ENCODE data around the gene ADORA2A.

The ADORA2A gene

DNA sequence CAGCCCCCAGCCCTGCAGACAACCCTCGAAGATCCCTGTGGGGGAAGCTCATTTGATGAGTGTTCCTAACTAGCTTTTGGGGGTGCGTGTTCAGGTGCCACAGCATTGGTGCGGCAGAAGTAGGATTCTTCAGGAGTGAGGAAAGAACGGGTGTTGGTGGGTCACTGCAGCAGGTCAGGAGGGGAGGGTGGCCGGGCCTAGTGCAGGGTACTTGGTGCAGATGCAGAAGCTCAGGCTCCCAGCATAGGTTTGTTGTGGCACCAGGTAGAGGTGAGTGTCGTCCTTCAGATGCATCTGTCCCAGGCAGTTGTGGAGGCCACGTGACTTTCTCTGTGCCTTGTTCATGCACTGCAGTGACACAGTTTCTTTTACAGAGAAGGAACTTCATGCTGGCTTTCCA lies 15.1 kb upstream of the ADORA2A start:
- no peak for TF ChIP-seq EGR1 (IDR thresholded peaks at IDR 0.05)
- TF ChIP-seq TCF12 (IDR thresholded peaks at IDR 0.05; ENCODE audit: low read depth) = no peak
- TF ChIP-seq, protein P1, sequence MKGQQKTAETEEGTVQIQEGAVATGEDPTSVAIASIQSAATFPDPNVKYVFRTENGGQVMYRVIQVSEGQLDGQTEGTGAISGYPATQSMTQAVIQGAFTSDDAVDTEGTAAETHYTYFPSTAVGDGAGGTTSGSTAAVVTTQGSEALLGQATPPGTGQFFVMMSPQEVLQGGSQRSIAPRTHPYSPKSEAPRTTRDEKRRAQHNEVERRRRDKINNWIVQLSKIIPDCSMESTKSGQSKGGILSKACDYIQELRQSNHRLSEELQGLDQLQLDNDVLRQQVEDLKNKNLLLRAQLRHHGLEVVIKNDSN (IDR thresholded peaks at IDR 0.05) = no peak
- no peak for TF ChIP-seq TAF1 (IDR thresholded peaks at IDR 0.05; ENCODE audit: low read depth)
- no peak for TF ChIP-seq TEAD4 (IDR thresholded peaks at IDR 0.05)
- TF ChIP-seq RAD21 (IDR thresholded peaks at IDR 0.05; ENCODE audit: low read depth) = no peak
- no peak for TF ChIP-seq CREB1 (IDR thresholded peaks at IDR 0.05; ENCODE audit: low read depth)
- no peak for TF ChIP-seq ZBTB7A (IDR thresholded peaks at IDR 0.05; ENCODE audit: low read depth)
- TF ChIP-seq, protein P2, sequence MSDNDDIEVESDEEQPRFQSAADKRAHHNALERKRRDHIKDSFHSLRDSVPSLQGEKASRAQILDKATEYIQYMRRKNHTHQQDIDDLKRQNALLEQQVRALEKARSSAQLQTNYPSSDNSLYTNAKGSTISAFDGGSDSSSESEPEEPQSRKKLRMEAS (IDR thresholded peaks at IDR 0.05) = no peak
- TF ChIP-seq, protein P3, sequence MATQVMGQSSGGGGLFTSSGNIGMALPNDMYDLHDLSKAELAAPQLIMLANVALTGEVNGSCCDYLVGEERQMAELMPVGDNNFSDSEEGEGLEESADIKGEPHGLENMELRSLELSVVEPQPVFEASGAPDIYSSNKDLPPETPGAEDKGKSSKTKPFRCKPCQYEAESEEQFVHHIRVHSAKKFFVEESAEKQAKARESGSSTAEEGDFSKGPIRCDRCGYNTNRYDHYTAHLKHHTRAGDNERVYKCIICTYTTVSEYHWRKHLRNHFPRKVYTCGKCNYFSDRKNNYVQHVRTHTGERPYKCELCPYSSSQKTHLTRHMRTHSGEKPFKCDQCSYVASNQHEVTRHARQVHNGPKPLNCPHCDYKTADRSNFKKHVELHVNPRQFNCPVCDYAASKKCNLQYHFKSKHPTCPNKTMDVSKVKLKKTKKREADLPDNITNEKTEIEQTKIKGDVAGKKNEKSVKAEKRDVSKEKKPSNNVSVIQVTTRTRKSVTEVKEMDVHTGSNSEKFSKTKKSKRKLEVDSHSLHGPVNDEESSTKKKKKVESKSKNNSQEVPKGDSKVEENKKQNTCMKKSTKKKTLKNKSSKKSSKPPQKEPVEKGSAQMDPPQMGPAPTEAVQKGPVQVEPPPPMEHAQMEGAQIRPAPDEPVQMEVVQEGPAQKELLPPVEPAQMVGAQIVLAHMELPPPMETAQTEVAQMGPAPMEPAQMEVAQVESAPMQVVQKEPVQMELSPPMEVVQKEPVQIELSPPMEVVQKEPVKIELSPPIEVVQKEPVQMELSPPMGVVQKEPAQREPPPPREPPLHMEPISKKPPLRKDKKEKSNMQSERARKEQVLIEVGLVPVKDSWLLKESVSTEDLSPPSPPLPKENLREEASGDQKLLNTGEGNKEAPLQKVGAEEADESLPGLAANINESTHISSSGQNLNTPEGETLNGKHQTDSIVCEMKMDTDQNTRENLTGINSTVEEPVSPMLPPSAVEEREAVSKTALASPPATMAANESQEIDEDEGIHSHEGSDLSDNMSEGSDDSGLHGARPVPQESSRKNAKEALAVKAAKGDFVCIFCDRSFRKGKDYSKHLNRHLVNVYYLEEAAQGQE (IDR thresholded peaks at IDR 0.05; ENCODE audit: low read depth) = no peak
- TF ChIP-seq EP300 (IDR thresholded peaks at IDR 0.05; ENCODE audit: borderline replicate concordance) = no peak
- no peak for TF ChIP-seq CEBPB (IDR thresholded peaks at IDR 0.05)
- TF ChIP-seq NFIC (IDR thresholded peaks at IDR 0.05) = no peak
- TF ChIP-seq YY1 (IDR thresholded peaks at IDR 0.05; ENCODE audit: low read depth) = no peak
- TF ChIP-seq FOXM1 (IDR thresholded peaks at IDR 0.05; ENCODE audit: borderline replicate concordance, low read depth) = no peak

DNA sequence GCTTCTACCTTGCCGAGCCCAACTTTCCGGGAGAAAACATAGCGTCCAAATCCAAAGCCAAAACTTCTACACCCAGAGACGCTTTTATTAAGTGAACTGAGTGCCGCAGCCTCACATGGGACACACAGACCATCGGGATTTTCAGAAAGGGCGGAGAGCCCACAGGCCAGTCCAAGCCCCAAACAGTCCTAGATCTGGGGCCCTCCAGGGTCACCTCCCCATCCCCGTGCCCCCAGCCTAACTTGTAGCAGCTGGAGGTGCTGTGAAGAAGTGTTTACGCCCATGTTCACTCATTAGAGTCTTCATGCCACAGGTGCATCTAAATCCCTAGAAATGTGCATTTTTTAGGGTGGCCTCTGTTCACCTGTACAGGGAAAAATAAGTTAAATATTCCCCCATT lies 14.1 kb upstream of the ADORA2A start:
- TF ChIP-seq TCF12 (IDR thresholded peaks at IDR 0.05; ENCODE audit: low read depth) (no peak), FOXM1 (IDR thresholded peaks at IDR 0.05; ENCODE audit: borderline replicate concordance, low read depth) (no peak), TEAD4 (IDR thresholded peaks at IDR 0.05) (no peak), ZBTB7A (IDR thresholded peaks at IDR 0.05; ENCODE audit: low read depth) (no peak), YY1 (IDR thresholded peaks at IDR 0.05; ENCODE audit: low read depth) (no peak)
- TF ChIP-seq, protein P2 (IDR thresholded peaks at IDR 0.05) = no peak

- TF ChIP-seq EGR1 (IDR thresholded peaks at IDR 0.05) = no peak
- no peak for TF ChIP-seq FOXM1 (IDR thresholded peaks at IDR 0.05; ENCODE audit: borderline replicate concordance, low read depth)
- TF ChIP-seq, protein P1 (IDR thresholded peaks at IDR 0.05) = no peak
- TF ChIP-seq TEAD4 (IDR thresholded peaks at IDR 0.05) = no peak
- TF ChIP-seq, protein P3 (IDR thresholded peaks at IDR 0.05; ENCODE audit: low read depth) = no peak
- no peak for TF ChIP-seq CEBPB (IDR thresholded peaks at IDR 0.05)
- no peak for TF ChIP-seq NFIC (IDR thresholded peaks at IDR 0.05)
- TF ChIP-seq CREB1 (IDR thresholded peaks at IDR 0.05; ENCODE audit: low read depth) = no peak
- TF ChIP-seq TAF1 (IDR thresholded peaks at IDR 0.05; ENCODE audit: low read depth) = no peak
- TF ChIP-seq YY1 (IDR thresholded peaks at IDR 0.05; ENCODE audit: low read depth) = no peak
- TF ChIP-seq EP300 (IDR thresholded peaks at IDR 0.05; ENCODE audit: borderline replicate concordance) = no peak
- no peak for TF ChIP-seq RAD21 (IDR thresholded peaks at IDR 0.05; ENCODE audit: low read depth)
These were observed 13.5 kb upstream of the ADORA2A start for GRCh38 chr22:24413736-24414385.

GRCh38 chr22:24414523-24414922 lies 12.9 kb upstream of the ADORA2A start:
- TF ChIP-seq, protein P2 (IDR thresholded peaks at IDR 0.05) = no peak
- TF ChIP-seq, protein P3 (IDR thresholded peaks at IDR 0.05; ENCODE audit: low read depth) = no peak
- TF ChIP-seq, protein P1 (IDR thresholded peaks at IDR 0.05) = no peak
- no peak for TF ChIP-seq TCF12 (IDR thresholded peaks at IDR 0.05; ENCODE audit: low read depth)
- no peak for TF ChIP-seq NFIC (IDR thresholded peaks at IDR 0.05)
- TF ChIP-seq TEAD4 (IDR thresholded peaks at IDR 0.05) = no peak
- TF ChIP-seq CREB1 (IDR thresholded peaks at IDR 0.05; ENCODE audit: low read depth) = no peak
- no peak for TF ChIP-seq YY1 (IDR thresholded peaks at IDR 0.05; ENCODE audit: low read depth)
- TF ChIP-seq CEBPB (IDR thresholded peaks at IDR 0.05) = no peak
- no peak for TF ChIP-seq EP300 (IDR thresholded peaks at IDR 0.05; ENCODE audit: borderline replicate concordance)
- no peak for TF ChIP-seq FOXM1 (IDR thresholded peaks at IDR 0.05; ENCODE audit: borderline replicate concordance, low read depth)
- no peak for TF ChIP-seq TAF1 (IDR thresholded peaks at IDR 0.05; ENCODE audit: low read depth)
- TF ChIP-seq RAD21 (IDR thresholded peaks at IDR 0.05; ENCODE audit: low read depth) = no peak
- no peak for TF ChIP-seq EGR1 (IDR thresholded peaks at IDR 0.05)
